Measurements from ENCODE around the gene MAGI1.
"Not testable (repeated sequence)": the region's sequence is repeated elsewhere in the genome, so short reads cannot be mapped to it uniquely, and the experiment has no call there.

MAGI1 gene

DNA sequence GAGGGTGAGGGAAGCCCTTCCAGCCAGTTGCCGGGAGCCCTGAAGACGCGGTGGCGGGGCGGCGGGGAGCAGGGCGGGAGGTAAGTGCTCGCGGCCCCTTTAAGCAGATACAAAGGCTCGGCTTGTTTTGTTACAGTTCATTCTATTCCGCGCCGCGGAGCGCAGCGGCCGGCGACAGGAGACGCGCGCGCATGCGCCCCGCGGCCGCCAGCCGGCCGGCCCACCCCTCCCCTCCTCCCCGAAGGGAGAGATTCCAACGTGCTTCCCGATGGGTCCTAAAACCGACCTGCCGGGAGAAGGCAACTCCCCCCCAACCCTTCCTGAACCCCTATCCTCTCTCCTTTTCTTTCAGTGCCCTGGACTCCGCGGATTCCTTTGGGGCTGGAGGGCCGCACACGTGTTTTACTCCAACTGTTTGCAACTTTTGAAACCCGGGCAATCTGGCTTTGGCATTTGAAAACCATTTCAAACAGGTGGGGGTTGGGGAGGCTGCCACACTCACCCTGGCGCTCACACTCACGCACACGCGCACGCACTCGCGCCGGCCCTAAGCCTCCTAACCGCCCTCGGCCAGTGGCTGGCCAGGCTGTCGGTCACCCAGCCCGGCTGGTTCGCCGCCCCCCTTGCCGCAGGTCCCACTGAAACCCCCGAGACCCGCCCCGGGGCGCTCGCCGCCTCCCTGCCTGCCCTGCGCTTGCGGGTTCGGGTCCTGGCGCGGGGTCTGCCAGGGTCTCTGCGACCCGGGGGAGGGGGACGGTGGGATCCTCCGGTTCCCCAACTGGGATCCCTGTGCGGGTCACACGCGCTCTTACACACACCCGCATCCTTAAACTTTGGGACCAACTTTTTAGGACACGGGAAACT lies at the start of gene MAGI1:
Gene MAGI1, minus strand, starts transcription at position 193 of the 864 bp plus-strand sequence. CDS start 610 bp downstream, outside the sequence.
- peak; percentile 83 for DNase-seq

DNA sequence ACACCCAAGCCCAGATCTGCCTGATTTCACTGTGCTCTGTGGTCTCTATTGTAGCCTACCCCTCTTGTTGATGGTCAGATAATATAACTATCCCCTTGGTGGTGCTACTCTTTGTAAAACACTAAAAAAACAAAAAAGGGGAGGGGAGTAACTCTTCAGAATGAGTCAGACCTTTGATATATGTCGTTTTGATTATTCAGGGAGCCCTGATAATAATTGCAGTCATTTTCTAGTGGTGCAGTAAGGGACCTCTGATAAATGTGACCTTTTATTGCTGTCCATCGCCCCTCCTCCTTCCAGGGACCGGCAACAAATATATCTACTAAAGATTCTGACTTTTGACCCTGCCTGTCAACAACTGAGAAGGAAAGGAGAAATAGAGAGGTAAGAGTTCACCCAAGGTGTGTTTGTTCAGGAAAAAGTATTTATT lies 45.1 kb upstream of the MAGI1 start:
- no peak for DNase-seq

- DNase-seq = no peak
These were observed 44.5 kb upstream of the MAGI1 start for GRCh38 chr3:66083096-66083678.

- DNase-seq = no peak
These were observed 44.0 kb upstream of the MAGI1 start for GRCh38 chr3:66082679-66083078.

DNA sequence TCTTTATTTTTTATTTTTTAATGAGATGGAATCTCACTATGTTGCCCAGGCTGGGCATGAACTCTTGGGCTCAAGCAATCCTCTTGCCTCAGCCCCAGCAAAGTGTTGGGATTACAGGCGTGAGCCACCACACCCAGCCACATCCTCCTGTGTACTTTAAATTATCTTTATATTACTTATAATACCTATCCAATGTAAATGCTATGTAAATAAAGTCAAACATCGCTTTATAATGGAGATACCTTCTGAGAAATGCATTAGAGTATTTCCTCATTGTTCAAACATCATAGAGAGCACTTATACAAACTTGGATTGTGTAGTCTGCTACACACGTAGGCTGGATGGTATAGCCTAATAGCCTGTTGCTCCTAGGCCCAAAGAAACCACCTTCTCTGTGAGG lies 41.4 kb upstream of the MAGI1 start:
- no peak for DNase-seq

- no peak for DNase-seq
These were observed 39.3 kb upstream of the MAGI1 start for GRCh38 chr3:66077973-66078372.

GRCh38 chr3:66076861-66077470 lies 38.2 kb upstream of the MAGI1 start:
- no peak for DNase-seq

DNA sequence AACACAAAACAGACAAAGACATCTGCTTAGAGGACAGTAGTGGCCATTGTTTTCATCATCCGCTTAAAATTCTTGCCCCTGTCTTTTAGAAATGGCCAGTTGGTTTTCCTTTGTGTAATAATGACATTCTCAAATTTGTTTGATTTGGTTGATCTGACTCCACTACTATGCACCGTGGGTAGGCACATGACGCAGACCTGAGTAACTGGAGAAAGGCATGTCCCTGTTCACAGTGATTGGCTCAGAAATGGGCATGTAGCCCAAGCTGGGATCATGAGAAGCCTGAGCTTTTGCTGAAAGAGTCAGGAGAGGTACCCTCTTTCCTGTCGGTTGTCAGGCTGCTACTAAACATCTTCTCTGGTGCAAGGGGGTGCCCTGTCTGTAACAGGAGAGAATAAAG lies 36.6 kb upstream of the MAGI1 start:
- DNase-seq = no peak

DNA sequence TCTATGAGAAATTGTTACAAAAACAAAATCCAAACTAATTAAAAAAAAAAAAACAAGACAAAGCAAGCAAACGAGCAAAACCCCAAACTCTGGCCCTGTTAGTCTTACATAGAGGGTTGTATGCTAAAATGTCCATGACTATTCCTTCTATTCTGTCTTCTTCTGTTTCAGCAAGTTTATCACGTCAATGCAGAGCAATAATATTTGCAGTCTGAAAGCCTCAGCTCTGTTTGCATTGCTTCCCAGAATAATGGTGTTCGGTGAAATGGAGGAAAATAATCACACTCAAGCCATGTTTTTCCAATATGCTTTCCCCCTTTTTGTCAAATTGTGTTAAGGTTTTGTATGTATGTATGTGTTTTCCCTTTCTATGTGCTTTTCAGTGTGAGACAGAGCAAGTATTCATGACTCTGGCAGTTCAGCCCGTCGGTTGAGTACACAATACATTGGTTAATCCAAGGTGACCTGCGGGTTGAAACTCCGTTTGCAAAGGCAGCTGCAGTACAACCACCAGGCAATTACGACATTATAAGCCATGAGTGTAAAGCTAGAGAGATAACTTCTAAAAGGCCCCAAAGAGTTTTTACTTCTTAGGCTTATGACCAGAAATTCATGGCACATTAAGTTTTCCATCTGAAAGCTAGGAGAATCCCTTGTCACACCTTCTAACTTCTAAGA lies 34.9 kb upstream of the MAGI1 start:
- no peak for DNase-seq

DNA sequence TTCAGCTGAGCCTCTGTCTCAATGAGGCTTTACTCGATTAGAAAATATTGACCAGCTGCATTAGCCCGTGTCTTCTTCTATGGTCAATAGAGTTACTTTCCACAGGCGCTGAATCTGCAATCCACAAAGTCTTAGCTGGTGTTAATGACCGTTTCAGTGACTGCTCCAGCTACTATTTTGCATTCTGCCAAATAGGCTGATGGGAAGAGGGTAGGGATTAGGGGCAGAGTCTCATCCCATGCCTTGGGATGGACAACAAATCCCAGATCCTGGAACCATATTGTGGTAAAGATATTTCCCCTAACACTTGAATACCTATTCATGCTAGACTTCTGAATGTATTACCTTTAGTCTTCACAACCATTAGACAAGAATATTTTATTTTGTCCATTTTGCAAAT lies 29.5 kb upstream of the MAGI1 start:
- DNase-seq = no peak

DNA sequence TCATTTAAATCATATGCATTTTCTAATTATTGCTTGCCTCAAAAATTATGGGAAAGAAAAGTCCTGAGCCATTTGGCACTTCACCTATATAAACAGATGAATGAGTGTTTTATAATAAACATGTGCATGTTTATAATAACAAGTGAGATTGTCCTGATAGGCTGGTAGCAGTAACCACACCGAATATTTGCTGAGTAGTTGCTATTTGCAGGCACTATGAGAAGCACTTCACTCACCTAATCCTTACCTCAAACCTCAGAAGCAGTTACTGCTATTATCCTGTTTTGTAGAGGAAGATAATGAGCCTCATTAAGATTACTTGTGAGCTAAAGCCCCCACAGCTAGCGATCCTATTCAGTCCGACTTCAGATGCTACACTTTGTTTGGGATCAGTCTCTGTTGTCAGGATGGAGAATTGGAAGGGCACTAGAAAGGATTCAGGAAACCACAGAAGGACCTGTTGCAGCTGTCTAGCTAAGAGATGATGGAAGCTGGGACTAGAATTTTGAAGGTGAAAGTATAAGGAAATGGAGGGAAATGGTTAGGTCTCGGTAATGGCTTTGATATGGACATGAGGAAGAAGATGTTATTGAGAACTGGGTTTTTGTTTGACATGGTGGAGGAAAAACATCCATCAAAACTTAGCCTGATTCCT lies 28.4 kb upstream of the MAGI1 start:
- DNase-seq = no peak

- no peak for DNase-seq
These were observed 16.6 kb upstream of the MAGI1 start for GRCh38 chr3:66055289-66055688.

DNA sequence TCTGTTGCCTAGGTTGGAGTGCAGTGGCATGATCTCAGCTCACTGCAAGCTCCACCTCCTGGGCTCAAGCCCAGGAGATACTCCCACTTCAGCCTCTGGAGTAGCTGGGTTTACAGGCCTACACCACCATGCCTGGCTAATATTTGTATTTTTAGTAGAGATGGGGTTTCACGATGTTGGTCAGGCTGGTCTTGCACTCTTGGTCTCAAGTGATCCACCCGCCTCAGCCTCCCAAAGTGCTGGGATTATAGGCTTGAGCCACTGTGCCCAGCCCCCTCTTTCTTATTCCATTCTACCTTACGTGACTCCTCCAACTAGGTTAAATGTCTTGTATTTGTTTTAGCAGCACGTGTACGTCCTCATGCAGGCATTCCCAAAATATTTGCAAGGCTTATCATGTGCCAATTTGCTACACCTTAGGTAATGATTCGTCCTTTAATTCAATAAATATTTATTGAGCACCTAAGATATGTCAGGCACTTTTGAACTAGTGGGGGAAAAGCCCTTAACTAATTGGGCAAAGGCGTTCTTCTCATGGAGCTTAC lies 14.9 kb upstream of the MAGI1 start:
- no peak for DNase-seq

GRCh38 chr3:66052721-66053549 lies 14.2 kb upstream of the MAGI1 start:
- no peak for DNase-seq

DNA sequence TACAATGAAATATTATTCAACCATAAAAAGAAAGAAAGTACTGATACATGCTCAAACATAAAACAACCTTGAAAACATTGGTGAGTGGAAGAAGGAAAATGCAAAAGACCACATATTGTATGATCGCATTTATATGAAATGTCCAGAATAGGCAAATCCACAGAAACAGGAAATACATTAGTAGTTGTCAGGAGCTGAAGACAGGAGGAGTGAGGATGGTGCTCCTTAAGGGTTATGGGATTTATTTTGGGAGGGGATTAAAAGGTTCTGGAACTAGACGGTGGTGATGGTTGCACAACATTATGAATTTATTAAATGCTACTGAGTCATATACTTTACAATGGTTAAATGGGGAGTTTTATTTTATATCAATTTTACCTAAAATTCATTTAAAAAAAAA lies 12.1 kb upstream of the MAGI1 start:
- no peak for DNase-seq

DNA sequence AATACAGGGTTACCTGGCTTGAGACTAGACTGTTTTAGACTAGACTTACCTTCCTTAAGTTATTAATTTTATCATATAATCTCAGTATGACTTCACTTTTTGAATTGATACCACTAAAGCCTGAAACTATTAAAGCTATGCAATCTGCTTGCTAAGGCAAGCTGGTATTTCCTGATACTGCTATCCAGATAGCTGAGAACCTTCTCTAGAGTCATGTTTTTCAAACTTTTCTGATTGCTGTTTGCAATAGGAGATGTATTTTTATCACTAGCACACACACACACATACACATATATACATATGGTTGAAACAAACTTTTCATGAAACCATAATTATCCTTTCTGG lies 9.3 kb upstream of the MAGI1 start:
- no peak for DNase-seq

GRCh38 chr3:66047311-66048050 lies 8.8 kb upstream of the MAGI1 start:
- DNase-seq = no peak

GRCh38 chr3:66046321-66046720 lies 7.6 kb upstream of the MAGI1 start:
- not testable (repeated sequence) for DNase-seq

GRCh38 chr3:66041828-66042227 lies 3.1 kb upstream of the MAGI1 start:
- no peak for DNase-seq

DNA sequence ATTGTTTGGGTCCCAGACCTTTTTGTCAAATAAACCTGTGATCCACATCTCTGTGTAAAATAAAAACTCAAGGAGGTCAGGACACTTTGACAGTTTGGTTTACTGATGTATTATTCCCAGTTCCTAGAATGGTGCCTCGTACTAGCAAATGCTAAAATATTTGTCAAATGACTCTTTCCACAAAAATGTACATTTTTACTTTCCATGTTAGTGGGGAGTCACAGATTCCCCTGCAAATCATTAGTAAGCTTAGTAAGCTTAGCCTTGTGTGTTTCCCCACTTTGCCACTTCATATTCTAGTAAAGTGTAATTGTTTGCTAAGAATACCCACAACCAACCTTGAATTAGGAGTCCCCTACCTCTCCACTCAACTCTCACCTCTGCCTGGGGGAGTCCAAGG lies 2.4 kb upstream of the MAGI1 start:
- no peak for DNase-seq

- DNase-seq = no peak
These were observed 821 bp upstream of the MAGI1 start for GRCh38 chr3:66039590-66039887.

DNA sequence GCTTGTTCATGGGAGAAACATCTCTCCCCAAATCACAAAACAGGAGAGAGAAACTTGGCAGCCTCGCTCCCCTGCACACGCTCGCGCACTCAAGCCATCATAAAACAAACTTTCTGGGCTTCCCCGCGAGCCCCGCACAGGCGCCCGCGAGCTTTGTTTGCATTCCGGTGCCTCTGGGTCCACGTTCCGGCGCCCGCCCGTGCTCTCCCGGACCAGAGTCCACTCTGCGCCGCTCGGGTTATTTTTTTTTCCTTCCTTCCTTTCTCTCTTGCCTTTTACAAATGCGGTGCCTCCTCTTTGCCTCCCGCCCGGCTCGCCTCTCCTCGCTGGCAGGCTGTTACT lies 363 bp downstream of the MAGI1 start:
- DNase-seq = no peak

Data from NCI-H526 treated with DMSO at 0.1 percent for 48 hours (cell line).